ENCODE data around the gene LYST.

- TF ChIP-seq CEBPB (IDR thresholded peaks at IDR 0.05; ENCODE audit: borderline replicate concordance in 1 of 2, low read depth in 2 of 2, low read length in 2 of 2) (no peak), SIX5 (IDR thresholded peaks at IDR 0.05; ENCODE audit: low read depth, low read length, severe bottlenecking) (no peak), POLR2A (IDR thresholded peaks at IDR 0.05; ENCODE audit: low read depth, low read length) (no peak), SREBF1 (IDR thresholded peaks at IDR 0.05; ENCODE audit: low read length) (no peak), KDM1A (IDR thresholded peaks at IDR 0.05; ENCODE audit: borderline replicate concordance) (no peak), E2F4 (IDR thresholded peaks at IDR 0.05; ENCODE audit: low read depth, low read length) (no peak)
Observed at GRCh38 chr1:235854347-235854746, 12.4 kb downstream of the LYST start.
